ENCODE results near the gene TMEM221.
A peak's percentile ranks its signal among the peaks of the same experiment; 100 is the strongest.

TMEM221 gene

DNA sequence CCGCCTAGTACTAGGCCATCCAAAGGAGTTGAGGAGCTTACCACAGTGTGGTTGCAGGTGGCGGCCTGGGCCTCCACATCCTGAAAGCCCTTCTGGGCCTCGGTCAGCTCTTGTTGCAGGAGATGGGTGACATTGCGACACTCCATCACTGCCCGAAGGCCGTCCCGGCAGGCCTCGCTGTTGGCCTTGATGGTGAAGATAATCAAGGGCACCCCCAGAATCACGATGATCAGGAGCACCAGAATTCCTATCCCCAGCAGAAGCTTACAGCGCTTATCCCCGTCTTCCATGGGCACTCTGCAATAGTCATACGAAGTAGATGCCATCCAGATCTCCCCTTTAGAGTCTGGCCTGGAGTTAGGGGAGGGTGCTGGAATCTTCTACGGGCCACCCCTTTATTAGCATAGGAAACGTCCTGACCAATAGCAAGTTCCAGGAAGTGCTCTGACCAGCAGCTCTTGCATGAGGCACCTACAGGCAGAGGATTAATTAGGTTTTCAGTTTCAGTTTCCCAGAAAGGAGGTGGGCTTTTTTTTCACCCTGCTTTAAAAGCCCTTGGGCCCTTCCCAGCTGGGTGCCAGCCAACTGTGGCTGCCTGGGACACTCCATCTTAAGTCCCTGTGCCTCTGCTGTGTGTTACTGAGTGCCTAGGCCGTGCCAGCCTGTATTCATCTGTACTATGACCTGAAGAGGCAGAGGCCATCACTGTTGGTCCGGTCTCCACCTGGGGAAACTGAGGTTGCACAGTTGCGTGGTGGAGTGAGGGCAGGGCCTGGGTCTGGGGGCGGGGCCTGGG is 43.0 kb downstream of the TMEM221 start, which contains the start of gene BST2:
BST2 (minus strand) TSS at position 381 of the 796 bp plus-strand sequence; CDS start at position 326, 55 bp downstream.
- DNase-seq (ENCODE audit: low read depth) = no peak

DNA sequence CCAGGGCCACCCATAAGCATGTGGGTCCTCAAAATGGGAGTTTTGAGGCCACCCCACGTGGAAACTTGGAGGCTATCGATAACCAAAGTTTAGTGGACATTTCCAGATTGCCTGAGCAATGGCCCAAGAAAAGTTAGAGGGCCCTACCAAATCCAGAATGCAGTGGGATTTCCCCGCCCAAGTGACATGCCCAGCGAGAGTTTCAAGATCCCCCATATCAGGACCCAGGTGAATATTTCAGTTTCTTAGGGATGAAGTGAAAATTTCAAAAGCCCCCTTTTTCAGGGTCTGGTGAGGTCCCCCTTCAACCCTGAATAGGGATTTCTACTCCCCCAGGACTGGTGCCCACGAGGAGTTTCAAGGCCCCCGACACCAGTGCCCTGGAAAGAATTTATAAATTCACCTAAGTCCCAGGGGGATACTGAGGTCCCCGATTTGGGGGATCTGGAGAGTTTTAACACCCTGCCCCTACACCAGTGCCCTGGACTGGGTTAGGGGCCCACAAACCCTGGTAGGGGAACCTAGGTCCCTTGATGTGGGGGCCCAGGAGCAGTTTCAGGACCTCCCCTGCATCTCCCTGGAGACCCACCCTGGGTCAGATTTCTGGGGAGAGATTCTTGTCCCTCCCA is 43.7 kb downstream of the TMEM221 start:
- no peak for DNase-seq (ENCODE audit: low read depth)

DNA sequence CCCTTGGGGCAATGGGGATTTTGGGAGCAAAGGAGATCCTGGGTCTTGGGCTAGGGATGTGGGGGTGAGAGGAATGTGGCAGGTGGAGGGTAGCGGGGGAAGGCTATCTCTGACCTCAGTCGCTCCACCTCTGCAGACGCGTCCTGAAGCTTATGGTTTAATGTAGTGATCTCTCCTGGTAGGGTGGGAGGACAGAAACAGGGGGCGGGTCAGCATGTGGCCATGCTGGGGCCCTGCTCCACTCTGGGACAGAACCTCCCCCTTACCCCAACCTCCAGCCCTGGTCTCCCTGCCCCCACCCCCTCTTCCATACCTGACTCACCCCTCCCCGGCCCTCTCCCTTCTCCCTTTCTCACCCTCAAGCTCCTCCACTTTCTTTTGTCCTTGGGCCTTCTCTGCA is 44.5 kb downstream of the TMEM221 start:
- DNase-seq (ENCODE audit: low read depth) = no peak

DNA sequence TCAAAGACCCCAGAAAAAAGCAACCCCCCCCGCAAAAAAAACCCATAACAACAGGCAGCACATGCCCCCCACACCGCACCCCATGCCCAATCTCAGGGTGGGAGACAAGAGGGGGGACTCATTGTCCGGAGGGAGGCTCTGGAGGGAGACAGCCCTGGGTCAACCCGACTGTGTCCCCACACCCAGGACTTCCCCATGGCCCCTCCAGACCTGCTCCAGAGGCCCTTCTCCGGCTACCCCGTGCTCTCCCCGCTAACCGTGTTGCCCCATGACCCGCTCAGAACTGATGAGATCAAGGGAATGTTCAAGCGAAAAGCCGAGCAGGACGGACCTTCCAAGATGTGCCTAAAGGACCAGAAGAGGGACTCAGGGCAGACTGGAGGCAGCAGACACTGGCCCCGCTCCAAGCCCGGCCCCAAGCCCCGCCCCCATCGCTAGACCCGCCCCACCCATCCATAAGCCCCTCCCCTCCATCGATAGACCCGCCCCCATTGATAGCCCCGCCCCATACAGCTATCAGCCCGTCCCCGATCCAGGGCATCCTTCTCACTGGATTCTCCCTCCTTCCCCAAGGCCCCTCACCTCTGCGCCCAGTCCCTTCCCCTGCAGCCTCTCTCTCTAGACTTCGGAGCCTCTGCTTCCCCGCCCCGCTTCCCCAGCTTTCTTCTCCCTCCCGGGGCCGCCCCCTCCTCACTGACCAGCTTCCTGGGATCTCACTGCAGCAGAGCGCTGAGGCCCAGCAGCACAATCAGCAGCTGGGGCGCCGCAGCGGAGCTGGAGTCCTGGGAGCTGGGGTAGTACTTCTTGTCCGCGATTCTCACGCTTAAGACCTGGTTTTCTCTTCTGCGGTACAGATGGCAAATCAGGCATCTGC is 45.2 kb downstream of the TMEM221 start:
- no peak for DNase-seq (ENCODE audit: low read depth)

DNA sequence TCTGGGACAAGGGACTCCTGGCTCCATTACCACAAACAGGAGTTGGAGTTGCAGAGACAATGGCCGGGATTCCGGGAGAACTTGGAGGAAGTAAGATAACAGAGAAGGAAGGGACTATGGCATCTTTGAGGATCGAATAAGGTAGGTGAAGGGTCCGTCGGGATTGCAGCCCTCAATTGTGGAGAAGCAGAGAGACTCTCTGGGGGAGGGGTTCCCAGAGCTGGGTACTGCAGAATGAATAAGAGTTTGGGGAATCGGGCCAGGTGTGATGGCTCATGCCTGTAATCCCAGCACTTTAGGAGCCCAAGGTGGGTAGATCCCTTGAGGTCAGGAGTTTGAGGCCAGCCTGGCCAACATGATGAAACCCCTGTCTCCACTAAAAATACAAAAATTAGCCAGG is 46.8 kb downstream of the TMEM221 start:
- no peak for DNase-seq (ENCODE audit: low read depth)

DNA sequence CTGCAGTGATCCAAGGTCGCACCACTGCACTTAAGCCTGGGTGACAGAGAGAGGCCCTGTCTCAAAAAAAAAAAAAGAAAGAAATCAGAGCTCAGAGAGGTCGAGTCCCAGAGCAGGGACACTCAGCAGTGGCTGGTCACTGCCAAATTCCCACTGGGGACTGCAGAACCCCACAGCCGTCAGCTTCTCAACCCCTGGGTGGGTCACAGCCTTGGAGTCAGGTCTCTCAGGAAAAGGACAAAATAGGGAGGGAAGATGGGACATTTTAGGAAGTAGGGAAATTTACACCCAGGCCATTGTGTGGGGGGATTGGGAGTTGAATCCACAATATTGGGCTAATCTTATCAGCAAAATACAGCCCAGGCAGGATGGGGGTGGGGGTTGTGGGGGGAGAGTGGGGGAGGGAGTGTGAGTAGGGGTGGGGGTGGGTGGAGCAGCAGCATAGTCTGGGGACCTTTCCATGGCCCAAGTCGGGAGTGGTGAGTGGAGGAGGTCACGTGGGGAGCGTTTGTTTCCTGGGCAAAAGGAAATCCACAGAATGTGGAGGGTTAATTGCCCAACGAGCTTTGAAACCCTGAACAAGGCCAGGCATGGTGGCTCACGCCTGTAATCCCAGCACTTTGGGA is 49.5 kb downstream of the TMEM221 start:
- no peak for DNase-seq (ENCODE audit: low read depth)

DNA sequence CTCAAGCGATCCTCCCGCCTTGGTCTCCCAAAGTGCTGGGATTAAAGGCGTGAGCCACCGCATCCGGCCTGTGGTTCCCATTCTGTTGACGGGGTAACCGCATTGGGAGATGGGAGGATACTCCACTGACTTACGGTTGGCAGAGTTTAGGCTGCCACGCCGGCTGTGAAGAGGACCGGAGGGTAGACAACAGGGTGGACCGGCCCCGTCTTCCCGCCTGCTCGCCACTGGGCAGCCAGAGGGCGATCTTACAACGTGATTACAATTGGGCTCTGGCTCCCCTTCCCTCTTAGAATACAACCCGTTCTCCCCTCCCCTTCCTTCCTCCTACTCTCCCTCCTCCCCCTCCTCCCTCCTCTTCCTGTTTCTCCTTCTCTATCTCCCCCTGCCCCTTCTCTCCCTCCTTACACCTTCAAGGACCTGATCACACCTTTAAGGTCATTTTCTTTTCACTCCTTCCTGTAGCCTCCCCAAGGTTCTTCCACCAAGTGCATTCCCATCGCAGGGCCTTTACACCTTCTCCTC is 53.5 kb downstream of the TMEM221 start:
- no peak for DNase-seq (ENCODE audit: low read depth)

DNA sequence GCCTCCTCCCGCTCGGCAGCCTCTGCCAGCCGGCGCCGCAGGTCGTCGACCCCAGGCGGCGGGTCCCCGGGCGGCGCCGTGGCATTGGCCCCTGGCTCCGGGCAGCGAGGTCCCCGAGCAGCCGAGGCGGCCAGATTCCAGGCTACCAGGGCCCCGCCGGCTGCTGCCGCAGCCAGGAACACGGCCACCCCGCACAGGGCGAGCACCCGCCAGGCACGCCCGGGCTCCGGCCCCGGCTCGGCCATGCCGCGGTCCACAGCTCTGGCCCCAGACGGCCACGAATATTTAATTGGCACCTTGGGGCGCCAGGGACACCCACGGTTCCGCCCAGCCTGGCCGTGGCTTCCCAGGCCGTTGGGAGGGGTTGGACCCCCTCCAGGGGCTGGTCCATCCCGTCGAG is 54.6 kb downstream of the TMEM221 start, which contains the start of gene CCDC194:
CCDC194 (minus strand) TSS at position 283 of the 400 bp plus-strand sequence; CDS start at position 245, 38 bp downstream.
- no peak for DNase-seq (ENCODE audit: low read depth)

DNA sequence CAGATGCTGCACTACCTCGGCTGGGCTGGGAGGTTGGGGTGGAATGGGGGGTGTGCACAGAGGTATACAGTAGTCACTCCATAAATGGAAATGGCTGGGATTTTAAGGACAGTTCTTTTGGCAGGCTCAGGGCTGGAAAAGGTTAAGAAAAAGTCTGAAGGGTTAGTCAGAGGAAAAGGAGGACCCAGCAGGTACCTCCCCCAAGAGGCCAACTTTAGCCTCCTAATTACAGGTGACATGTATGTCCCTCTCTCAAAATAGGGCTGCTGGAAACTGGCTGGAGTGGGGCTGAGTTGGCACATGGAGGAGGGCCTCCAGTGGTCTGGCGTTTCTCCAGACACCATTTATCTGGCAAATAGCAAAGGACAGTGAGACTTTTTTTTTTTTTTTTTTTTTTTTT is 55.5 kb downstream of the TMEM221 start:
- no peak for DNase-seq (ENCODE audit: low read depth)

DNA sequence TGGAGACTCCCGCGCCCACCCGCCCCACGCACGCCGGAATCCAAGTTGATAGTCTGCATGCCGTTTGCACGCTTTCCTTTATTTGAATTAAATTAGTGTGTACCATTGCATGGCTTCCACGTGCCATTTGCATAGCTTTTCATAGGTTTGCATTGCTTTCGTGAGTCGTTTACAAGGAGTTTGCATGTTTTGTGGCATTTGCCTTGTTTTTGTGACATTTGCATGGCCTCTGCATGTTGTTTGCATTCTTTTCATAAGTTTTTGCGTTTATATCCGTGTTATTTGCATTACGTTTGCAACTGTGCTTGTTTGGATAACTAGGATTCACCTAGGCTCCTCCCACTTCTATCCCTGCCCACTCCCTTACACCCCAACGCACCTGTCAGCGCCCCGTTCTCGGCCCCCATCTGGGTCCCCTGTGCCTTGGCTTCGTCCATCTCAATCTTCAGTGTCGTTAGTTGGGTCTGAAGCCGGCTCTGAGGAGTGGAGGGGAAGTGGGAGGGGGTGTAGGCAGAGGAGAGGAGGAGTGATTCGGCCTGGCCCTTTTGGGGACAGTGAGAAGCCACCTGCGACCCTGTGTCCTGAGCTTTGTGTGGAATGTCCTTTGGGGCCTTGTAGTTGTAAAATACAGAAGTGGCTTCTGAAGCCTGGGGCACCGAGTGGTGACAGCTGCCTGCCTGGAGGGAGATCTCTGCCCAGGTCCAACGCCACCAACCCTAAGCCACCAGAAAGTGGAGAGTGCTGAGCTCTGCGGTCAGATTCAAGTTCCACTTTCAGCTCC is 56.9 kb downstream of the TMEM221 start:
- DNase-seq (ENCODE audit: low read depth) = no peak

DNA sequence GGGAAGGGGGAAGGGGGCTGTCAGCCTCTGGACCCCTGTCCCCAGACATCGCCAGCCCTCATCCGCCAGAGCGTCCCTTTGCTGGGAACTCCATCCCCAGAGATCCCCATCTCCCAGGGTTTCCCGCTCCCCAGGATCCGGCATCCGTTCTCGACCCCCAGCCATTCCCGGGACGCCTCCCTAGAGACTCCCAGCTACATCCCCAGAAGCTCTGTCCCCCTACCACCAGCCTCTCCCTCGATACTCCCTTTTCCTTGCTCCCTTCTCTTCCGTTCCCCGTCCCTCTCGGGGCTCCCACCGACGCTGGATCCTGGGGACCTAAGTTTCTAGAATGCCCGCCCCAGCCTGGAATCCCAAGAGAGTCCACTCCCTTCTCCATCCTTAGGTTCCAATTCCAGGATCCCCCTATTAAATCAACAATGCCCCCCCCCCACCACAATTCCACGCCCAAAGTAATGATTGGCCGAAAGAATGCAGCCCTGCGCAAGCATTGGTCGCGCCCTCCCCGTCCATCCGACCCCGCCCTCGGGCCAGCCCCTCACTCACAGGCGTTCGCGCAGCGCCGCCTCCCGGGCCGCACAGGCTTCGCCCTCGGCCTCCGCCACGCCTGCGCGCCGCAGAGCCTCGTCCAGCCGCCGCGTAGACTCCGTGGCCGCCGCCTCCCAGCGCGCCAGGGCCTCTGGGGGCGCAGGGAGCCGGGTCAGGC is 57.6 kb downstream of the TMEM221 start:
- peak; percentile 51 for DNase-seq (ENCODE audit: low read depth)

DNA sequence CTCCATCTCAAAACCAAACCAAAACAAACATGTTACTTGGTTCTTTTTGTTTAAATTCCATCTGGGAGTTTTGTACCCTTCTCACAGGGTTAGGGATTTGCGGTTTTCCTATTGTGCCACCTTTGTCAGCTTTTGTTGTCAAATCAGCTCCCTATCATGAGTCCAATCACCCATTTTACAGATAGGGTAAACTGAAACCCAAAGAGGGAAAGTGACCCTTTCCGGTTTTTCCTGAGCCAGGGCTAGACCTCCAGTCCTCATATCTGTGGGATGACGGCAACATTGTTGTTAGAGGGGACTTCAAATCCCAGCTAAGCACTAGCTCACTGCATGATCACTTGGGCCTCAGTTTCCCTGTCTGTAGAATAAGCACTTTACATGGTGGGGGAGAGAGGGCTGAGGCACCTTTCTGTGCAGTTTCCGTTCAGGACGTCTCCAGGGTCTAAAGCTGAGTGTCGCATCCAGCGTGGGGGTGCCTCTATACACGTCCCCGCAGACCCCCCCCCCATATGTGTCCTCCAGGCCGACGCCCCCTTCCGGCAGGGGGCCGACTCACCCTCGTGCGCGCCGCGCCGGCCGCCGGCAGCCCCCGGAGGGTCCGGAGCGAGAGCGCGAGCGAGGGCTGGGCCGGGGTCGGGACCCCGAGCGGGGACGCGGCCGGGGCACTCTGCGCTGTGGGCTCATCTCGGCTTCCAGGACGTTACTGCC is 58.4 kb downstream of the TMEM221 start:
- DNase-seq (ENCODE audit: low read depth) = no peak

DNA sequence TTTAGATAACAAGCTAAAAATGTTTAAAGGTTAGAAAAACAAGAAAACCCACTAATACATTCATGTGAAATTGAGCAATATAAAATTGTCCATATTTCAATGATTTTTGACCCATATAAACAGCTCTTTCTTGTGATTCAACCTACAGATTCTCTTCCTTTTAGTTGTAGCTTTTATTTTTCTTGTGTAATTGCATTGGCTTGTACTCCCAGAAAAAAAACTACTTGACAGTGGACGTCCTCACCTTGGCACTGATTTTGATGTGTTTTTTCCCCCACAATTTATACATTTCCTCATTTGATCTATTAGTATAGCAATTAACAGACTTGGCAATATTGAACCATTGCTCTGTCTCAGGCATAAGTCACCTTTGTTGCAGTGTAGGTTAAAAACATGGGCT is 59.2 kb downstream of the TMEM221 start:
- DNase-seq (ENCODE audit: low read depth) = no peak

DNA sequence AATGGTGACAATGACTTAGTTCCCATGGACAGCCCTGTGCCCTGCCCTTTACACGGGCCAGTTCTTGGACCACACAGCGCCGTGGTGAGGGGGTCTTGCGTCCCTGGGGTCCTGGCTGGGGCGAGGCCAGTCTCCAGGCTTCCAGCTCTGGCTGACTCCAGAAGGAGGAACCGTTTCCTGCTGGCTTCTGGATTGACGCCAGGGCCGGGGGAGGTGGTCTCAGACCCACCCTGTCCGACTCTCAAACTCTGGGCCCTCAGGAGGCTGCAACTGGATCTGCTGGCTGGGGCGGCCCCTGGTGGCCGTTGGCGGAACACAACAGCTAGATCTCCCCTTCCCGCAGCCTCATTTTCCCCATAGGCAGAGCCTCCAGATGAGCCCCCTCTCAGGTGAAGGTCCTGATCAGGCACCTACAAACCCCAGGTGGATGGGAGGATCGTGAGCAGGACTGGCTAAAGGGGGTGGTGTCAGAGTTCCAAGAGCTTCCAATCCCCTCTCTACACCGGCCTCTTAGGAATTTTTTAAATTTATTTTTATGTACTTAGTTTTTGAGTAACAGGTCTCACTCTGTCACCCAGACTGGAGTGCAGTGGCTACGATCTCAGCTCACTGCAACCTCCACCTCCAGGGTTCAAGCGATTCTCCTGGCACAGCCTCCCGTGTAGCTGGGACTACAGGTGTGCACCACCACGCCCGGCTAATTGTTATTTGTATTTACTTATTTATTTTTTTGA is 62.4 kb downstream of the TMEM221 start:
- DNase-seq (ENCODE audit: low read depth) = no peak

All from GM04503 (cell line).